DOHH2 (cell line): ENCODE measurements around the gene TUBB4B.

Experiments used
- EZH2phosphoT487 ChIP-seq: fragments of 200-600 bp; sonication (generic); IDR thresholded peaks from 2 replicates; pipeline ENCODE4 v1.6.1; 2017; ENCODE audit warnings: borderline replicate concordance, mild to moderate bottlenecking, antibody characterized with exemption, low read length, moderate library complexity, mixed read lengths
- TF ChIP-seq, protein P1 (sequence below): fragments of 200-600 bp; sonication (generic); IDR thresholded peaks from one replicate; pipeline ENCODE4 v1.5.1; 2014; ENCODE audit warnings: antibody characterized with exemption, mild to moderate bottlenecking, low read depth, low read length; ENCODE audit not compliant: poor library complexity, severe bottlenecking

GRCh38 chr9:137267933-137268355, 26.9 kb downstream of the TUBB4B start:
- TF ChIP-seq, protein P1, sequence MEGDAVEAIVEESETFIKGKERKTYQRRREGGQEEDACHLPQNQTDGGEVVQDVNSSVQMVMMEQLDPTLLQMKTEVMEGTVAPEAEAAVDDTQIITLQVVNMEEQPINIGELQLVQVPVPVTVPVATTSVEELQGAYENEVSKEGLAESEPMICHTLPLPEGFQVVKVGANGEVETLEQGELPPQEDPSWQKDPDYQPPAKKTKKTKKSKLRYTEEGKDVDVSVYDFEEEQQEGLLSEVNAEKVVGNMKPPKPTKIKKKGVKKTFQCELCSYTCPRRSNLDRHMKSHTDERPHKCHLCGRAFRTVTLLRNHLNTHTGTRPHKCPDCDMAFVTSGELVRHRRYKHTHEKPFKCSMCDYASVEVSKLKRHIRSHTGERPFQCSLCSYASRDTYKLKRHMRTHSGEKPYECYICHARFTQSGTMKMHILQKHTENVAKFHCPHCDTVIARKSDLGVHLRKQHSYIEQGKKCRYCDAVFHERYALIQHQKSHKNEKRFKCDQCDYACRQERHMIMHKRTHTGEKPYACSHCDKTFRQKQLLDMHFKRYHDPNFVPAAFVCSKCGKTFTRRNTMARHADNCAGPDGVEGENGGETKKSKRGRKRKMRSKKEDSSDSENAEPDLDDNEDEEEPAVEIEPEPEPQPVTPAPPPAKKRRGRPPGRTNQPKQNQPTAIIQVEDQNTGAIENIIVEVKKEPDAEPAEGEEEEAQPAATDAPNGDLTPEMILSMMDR: no peak
- no peak for TF ChIP-seq EZH2phosphoT487
